Tracheal epithelial cell (primary cell): ENCODE data around the gene IL17B. TPM values are rescaled to one million over a fixed set of nuclear protein-coding genes. Genes with fewer than 3 reads are reported as not detected.

Experiments
- total RNA-seq: library from RNA; depleted of rRNA; stranded (reverse); fragments of >200 nt; gene quantifications from 2 replicates; pipeline ENCODE4 v1.2.1, GENCODE V29; 2014

Gene IL17B
- 0.48 TPM in 1 of 2 replicates, not detected in the other for total RNA-seq

DNA sequence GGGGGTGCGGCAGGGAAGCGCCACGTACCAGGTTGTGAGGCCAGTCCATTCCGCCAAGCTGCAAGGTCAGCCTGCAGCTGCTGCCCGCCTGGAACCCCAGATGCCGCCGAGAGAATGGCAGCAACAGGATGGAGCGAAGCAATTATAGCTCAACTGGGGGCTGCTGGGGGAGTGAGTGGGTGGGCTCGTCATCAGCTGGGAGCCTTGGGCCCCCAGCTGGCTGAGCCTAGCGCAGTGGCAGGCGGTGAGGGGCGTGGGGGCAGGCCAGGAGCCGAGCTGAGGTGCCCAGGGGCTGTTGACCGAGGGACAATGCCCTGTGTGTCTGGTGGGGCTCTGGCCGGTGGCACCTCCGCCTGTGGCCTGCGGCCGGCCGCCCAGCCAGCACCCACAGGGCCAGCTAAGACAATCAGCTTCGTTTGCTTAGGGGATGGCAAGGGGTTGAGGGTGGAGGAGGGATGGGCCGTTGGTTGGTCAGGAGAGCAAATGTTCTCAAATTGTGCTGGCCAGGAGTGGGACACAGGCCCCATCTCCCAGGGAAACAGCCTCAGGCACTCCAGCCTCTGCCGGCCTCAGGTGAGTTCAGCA is at the start of gene IL17B:
IL17B (minus strand) TSS at position 116 of the 585 bp plus-strand sequence; CDS start at position 49, 67 bp downstream.

GRCh38 chr5:149357370-149358293 is 21.5 kb downstream of the IL17B start, which contains the start of gene PCYOX1L:
PCYOX1L (plus strand) TSS chr5:149358046; CDS start chr5:149358069, 23 bp downstream.

DNA sequence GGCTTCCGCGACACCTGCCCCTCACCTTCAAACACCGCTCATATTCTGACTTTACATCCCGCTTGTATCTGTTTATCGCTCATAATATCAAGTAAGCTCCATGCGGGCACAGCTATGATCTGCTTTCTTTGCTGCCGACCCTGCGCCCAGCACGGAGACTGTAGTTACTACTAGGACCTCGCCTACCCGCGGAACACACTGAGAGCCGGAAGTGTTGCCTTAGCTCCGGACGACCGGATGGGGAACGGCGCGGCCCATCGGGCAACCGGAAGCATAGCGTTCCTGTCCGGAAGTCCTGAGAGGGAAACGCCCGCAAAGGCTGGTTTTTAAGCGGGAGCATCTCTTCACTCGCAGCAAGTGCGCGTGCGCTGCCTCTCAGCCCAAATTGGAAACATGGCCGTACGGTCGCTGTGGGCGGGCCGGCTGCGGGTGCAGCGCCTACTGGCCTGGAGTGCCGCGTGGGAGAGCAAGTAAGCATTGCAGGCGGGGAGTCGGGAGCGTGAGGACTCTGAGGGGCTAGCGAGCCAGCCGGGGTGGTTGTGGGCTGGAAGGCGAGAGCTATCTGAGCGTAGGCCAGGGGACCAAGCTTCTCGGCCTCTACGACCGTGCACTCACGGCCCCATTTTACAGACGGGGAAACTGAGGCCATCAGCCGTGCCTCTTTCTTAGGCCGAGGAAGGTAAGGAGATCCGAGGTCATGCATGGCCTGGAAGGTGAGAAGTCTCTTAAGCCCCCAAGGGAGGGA is 33.8 kb downstream of the IL17B start, which contains the start of gene GRPEL2:
GRPEL2 (plus strand) TSS at position 353 of the 745 bp plus-strand sequence; CDS start at position 394, 41 bp downstream.

Other genes with a start within 250 kb of the IL17B start
- 2.8 and 14.2 TPM in 2 replicates for gene ABLIM3, start 237.8 kb downstream of the IL17B start, total RNA-seq
- gene AFAP1L1, start 107.4 kb downstream of the IL17B start, total RNA-seq: 12.1 and 26.0 TPM in 2 replicates
- gene GRPEL2, start 33.8 kb downstream of the IL17B start, total RNA-seq: 39.2 and 92.1 TPM in 2 replicates
- 4.5 and 6.3 TPM in 2 replicates for gene PCYOX1L, start 21.2 kb downstream of the IL17B start, total RNA-seq
- gene CSNK1A1, start 172.1 kb upstream of the IL17B start, total RNA-seq: 568 and 765 TPM in 2 replicates
- gene ARHGEF37, start 202.2 kb upstream of the IL17B start, total RNA-seq: 20.5 and 24.5 TPM in 2 replicates